22Rv1 (cell line): ENCODE measurements around the gene BARX1.

Experiments used
- H3K27ac ChIP-seq: fragments of 450-650 bp; 2 replicates; pipeline ENCODE4 v1.5.1; 2017
- ZFX ChIP-seq: fragments of 450-650 bp; IDR thresholded peaks from 2 replicates; pipeline ENCODE4 v1.6.1; 2017; ENCODE audit warnings: antibody characterized with exemption, borderline replicate concordance
- TF ChIP-seq, protein P1 (sequence below): fragments of 450-650 bp; IDR thresholded peaks from 2 replicates; pipeline ENCODE4 v1.5.1; 2017; ENCODE audit warnings: mild to moderate bottlenecking

Gene BARX1

DNA sequence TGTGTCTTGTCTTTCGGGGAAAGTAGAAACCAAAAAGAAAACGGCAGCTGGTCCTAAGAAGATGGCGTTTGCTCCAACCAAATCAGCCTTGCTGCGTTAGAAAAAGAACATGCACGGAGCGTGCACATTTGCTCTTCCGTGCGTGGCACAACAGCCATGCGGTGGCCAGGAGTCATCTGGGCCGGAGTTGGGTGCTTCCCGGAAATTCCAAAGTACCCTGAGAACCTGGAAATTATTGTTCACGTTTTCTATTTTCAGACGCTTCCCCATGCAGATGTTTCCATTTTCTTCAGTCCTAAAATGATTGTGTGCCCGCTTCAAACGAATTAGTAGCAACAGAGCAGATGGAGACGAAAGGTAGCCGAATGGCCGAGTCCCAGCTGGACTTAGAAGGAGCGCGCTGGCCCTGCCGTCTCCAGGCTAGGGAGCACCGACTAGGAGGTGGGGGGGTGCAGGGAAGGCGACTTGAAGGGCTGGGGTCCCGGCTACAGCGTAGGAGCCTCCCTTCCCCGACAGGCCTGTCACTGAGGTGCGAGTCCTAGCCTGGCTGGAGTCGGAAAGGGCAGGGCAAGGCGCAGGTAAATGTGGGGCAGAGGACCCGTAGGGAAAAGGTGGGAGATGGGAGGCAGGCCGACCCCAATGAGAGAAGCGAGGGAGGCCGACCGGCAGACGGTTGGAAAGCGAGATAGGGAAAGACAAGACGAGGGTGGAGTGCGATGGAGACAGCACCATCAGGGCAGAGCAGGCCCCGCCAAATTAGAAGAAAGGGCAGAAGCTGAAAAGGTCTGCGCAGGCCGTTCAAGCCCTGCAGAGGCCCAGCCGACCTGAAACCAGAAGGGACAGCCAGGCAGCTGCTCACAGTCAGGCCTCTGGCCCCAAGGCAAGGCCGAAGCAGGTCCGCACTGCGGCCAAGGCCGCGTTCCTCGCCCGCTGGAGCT lies 1.4 kb downstream of the BARX1 start:
- TF ChIP-seq ZFX = no peak
- TF ChIP-seq, protein P1, sequence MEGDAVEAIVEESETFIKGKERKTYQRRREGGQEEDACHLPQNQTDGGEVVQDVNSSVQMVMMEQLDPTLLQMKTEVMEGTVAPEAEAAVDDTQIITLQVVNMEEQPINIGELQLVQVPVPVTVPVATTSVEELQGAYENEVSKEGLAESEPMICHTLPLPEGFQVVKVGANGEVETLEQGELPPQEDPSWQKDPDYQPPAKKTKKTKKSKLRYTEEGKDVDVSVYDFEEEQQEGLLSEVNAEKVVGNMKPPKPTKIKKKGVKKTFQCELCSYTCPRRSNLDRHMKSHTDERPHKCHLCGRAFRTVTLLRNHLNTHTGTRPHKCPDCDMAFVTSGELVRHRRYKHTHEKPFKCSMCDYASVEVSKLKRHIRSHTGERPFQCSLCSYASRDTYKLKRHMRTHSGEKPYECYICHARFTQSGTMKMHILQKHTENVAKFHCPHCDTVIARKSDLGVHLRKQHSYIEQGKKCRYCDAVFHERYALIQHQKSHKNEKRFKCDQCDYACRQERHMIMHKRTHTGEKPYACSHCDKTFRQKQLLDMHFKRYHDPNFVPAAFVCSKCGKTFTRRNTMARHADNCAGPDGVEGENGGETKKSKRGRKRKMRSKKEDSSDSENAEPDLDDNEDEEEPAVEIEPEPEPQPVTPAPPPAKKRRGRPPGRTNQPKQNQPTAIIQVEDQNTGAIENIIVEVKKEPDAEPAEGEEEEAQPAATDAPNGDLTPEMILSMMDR = no peak
- no peak overlapping the region for H3K27ac ChIP-seq

DNA sequence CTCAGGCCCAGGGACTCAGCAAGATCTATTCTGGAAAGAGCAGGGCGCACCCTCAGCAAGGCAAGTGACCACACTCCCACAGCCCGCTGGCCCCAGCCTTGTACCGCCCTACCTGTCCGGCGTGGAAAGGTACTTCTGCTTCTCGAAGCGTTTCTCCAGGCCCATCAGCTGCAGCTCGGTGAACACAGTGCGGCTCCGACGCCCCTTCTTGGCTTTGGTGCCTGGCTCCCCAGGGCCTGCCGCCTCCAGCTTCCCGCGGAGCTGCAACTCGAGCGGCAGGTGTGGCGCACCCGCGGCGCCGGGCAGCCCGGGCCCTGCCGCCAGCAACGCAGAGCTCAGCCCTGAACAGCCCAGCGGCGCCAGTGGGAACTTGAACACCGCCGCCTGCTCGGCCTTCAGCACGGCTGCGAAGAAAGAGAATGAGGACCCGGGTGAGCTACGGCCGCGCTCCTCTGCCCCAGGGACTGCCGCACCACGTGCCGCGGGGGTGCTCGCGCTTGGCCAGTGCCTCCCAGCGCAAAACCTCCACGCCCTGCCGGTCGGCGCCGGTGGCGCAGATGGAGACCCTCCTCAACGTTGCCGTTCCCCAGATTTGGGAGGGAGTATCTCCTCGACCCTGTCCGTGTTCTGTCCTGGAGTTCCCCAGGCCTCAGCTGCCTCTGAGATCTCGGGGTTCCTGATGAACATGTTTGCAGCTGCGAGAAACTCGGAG lies 2.2 kb downstream of the BARX1 start:
- TF ChIP-seq, protein P1 = no peak
- no peak for TF ChIP-seq ZFX
- H3K27ac ChIP-seq = no peak overlapping the region

DNA sequence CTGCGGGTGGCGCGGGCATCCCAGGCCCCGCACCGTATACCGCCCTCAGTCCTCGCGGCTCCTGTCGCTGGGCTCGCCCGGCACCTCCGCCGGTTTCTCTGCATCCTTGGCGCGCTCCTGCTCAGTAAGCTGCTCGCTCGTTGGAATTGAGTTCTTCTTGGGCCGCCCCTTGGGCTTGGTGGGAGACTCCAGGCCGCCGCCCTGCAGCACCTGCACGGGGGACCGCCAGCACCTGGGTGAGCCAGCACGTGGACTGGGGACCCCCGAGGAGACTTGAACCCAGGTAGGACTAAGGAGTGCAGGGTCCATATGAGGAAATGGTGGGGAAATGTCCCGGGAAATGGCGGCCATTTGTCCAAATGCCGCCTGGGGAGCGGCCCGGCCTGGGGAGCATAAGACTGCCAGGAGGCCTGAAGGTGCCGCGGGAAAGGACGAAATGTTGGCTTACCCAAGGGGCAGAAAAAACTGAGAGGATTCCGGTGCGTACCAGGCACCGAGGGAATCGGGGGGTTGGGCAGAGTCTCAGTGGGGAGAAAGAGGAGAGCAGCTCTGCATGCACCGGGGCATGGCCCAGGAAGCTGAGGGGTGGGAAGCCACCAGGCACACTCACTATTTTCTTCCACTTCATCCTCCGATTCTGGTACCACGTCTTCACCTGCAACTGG lies 2.9 kb downstream of the BARX1 start:
- TF ChIP-seq, protein P1 = no peak
- no peak for TF ChIP-seq ZFX
- H3K27ac ChIP-seq = no peak overlapping the region

DNA sequence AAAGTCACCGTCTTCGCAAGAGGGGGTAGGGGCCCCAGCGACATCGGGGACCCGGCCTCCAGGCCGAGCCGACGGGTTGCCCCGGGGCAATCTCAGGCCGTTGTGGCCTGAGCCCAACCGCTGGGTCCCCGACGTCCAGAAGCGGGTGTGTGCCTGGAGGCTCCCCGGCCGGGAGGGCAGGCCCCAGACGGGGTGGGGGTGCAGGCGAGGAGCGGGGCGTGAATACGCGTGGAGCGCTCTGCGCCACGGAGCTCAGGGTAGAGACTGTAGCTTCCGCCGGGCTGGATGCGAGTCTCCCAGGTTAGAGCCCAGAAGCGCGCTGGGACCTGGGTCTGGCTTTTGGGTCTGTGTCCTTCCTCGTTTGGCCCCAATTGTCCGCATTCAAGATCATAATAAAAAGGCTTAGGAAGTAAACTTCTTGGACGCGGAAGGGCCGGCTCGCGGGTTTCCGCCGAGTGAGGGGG lies 3.5 kb downstream of the BARX1 start:
- H3K27ac ChIP-seq = no peak overlapping the region
- no peak for TF ChIP-seq ZFX
- TF ChIP-seq, protein P1 = no peak

DNA sequence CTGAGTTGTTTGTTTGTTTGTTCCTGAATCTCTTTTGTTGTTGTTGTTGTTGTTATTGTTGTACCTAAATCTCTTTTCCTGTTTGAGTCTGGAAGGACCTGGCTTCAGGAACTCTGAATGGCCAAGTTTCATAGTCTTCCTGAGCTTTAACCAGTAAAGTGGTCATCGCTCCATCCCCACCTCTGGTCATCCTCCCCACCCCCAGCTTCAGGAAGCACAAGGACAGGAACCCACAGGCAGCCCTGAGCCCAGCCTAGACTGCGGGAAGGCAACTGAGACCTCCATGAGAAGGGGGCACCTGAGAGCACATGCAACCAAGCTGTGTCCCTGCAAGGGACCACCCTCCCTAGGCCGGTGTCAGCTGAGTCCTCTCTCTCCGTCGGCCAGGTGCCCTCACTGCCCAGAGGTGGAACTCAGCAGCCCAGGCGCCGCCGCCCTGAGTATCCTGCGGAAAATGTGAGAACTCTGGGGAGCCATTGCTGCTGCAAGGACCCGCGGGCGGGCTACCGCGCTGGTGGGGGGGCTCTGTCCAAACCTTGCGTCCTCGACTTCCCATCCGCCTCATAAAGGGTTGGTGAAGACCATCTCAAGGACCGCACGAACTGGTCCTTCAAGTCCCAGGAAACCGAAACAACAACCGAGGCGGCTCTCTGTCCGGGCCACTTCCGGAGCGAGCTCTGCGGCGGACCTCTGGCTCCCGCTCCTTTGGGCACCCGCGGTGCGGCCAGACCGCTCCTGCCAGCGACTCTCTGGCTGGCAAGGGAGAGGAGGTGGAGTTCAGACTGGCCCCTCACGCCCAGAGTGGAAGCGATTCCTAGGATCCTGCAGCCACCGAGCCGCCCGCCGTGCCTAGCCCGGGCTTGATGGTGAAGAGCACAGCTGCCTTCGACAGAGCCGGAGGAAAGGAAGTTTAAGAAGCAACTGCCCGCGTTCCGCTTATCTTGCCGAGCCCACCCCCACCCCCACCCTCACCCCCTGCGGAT lies 4.2 kb downstream of the BARX1 start:
- H3K27ac ChIP-seq = no peak overlapping the region
- TF ChIP-seq, protein P1 = no peak
- TF ChIP-seq ZFX = no peak

DNA sequence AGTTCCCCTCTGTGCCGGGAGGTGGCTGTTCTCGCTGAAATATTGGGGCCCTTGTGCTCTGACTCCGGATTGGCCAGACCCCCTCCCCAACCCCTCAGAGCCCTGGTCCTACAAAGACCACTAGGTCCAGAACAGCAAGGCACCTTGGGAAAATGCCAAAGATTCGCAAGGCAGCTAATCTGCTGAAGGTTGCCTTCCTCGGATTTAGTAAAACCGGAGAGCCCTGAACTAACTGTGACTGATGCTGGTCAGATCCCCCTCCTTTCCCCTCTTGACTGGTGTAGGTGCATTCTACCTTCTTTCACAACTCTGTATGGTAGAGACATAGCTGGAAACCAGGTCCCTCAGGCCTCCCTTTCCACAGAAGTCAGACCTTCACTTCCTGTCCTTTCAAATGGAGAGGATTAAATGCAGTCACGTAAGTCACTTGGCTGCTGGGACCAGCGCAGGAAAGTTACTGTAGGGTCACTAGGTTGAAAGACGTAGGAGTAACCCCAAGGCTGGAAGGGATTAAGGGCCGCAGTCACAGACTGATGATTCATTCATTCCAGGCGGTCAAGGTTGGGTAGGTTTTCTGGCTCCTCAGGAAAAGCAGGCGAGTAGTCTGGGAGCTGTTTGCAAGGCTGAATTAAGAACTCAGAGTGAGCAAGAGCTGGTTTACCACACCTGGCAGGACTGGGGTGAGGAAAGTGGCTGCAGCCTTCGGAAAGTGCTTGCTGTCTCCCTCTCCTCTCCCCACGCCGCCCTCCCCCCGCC lies 5.3 kb downstream of the BARX1 start:
- TF ChIP-seq ZFX = no peak
- TF ChIP-seq, protein P1 = no peak

More for the DNA sequence above, 5.3 kb downstream of the BARX1 start:
- H3K27ac ChIP-seq = no peak overlapping the region
